ENCODE results near the gene LIN37. TPM values are rescaled to one million over a fixed set of nuclear protein-coding genes. Genes with fewer than 3 reads are reported as not detected.

LIN37 gene
- total and polyA plus RNA-seq, 2 of the 13 experiments (the other 11 are each of a cell fraction or from before 2014, with no cell fraction given): 6.3 to 8.7 TPM

DNA sequence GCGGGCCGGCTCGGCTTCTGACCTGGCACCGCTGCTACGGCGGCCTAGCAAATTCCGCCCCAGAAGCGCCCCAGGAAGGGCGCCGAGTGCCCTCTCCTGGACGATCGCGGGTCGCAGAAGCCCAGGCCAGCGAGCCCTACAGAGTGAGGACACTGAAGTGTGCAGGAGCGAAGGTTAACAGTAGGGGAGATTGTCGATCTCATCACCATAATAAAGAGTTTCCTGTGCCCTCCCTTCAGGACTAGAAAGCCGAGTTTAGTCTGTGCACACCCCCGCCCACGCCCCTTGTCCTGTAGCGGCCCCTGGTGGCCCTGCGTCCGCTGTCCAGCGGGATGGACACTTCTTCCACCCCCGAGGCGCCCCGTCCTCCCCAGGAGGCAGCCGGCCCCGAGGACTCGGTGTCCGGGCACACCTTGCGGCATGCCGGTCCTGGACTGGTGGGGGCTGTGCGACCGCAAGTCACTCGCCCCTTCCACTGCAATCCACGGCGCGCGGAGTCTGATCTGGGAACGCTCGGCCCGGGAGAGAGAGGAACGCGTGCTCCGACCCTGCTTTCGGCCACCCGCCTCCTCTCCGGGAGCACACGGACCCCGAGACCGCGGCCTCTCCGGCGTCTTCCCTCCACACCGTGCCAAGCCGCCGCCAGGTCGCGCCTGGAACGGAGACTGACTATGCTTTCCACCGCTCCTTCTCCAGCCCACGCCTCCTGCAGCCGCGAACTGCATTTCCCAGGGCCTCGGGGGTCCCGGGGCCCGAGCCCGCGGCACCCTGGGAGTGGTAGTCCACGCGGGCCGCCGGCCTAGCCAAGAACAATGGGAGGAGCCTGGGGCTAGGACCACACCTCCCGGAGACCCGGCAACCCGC is 31.3 kb upstream of the LIN37 start (continued):
- peak; percentile 20 for TF ChIP-seq ZNF124 (CRISPR knock-in tag; IDR thresholded peaks at IDR 0.05)
- TF ChIP-seq CREM (IDR thresholded peaks at IDR 0.05): peak; percentile 97
- no peak for TF ChIP-seq CREM (CRISPR knock-in tag; IDR thresholded peaks at IDR 0.05)
- peak; percentile 76 for TF ChIP-seq SMC3 (IDR thresholded peaks at IDR 0.05; ENCODE audit: low read length)
- TF ChIP-seq TEAD2 (CRISPR knock-in tag; IDR thresholded peaks at IDR 0.05): no peak
- TF ChIP-seq GZF1 (CRISPR knock-in tag; IDR thresholded peaks at IDR 0.05): no peak
- TF ChIP-seq KLF9 (CRISPR knock-in tag; IDR thresholded peaks at IDR 0.05; ENCODE audit: low read depth): no peak
- peak; percentile 20; the same call in 1 of the 2 replicates for TF ChIP-seq JUND (CRISPR knock-in tag; IDR thresholded peaks at IDR 0.05)
- TF ChIP-seq, protein P1, sequence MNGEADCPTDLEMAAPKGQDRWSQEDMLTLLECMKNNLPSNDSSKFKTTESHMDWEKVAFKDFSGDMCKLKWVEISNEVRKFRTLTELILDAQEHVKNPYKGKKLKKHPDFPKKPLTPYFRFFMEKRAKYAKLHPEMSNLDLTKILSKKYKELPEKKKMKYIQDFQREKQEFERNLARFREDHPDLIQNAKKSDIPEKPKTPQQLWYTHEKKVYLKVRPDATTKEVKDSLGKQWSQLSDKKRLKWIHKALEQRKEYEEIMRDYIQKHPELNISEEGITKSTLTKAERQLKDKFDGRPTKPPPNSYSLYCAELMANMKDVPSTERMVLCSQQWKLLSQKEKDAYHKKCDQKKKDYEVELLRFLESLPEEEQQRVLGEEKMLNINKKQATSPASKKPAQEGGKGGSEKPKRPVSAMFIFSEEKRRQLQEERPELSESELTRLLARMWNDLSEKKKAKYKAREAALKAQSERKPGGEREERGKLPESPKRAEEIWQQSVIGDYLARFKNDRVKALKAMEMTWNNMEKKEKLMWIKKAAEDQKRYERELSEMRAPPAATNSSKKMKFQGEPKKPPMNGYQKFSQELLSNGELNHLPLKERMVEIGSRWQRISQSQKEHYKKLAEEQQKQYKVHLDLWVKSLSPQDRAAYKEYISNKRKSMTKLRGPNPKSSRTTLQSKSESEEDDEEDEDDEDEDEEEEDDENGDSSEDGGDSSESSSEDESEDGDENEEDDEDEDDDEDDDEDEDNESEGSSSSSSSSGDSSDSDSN (CRISPR knock-in tag; IDR thresholded peaks at IDR 0.05): peak; percentile 88
- TF ChIP-seq HNRNPK (IDR thresholded peaks at IDR 0.05; ENCODE audit: low read depth, low read length, poor library complexity, severe bottlenecking): no peak
- TF ChIP-seq PAX8 (CRISPR knock-in tag; IDR thresholded peaks at IDR 0.05; ENCODE audit: borderline replicate concordance): no peak
- TF ChIP-seq, protein P2, sequence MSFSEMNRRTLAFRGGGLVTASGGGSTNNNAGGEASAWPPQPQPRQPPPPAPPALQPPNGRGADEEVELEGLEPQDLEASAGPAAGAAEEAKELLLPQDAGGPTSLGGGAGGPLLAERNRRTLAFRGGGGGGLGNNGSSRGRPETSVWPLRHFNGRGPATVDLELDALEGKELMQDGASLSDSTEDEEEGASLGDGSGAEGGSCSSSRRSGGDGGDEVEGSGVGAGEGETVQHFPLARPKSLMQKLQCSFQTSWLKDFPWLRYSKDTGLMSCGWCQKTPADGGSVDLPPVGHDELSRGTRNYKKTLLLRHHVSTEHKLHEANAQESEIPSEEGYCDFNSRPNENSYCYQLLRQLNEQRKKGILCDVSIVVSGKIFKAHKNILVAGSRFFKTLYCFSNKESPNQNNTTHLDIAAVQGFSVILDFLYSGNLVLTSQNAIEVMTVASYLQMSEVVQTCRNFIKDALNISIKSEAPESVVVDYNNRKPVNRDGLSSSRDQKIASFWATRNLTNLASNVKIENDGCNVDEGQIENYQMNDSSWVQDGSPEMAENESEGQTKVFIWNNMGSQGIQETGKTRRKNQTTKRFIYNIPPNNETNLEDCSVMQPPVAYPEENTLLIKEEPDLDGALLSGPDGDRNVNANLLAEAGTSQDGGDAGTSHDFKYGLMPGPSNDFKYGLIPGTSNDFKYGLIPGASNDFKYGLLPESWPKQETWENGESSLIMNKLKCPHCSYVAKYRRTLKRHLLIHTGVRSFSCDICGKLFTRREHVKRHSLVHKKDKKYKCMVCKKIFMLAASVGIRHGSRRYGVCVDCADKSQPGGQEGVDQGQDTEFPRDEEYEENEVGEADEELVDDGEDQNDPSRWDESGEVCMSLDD (CRISPR knock-in tag; IDR thresholded peaks at IDR 0.05; ENCODE audit: borderline replicate concordance): peak; percentile 71; the same call in 1 of the 2 replicates
- TF ChIP-seq, protein P3, sequence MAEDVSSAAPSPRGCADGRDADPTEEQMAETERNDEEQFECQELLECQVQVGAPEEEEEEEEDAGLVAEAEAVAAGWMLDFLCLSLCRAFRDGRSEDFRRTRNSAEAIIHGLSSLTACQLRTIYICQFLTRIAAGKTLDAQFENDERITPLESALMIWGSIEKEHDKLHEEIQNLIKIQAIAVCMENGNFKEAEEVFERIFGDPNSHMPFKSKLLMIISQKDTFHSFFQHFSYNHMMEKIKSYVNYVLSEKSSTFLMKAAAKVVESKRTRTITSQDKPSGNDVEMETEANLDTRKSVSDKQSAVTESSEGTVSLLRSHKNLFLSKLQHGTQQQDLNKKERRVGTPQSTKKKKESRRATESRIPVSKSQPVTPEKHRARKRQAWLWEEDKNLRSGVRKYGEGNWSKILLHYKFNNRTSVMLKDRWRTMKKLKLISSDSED (CRISPR knock-in tag; IDR thresholded peaks at IDR 0.05): no peak
- TF ChIP-seq, protein P4, sequence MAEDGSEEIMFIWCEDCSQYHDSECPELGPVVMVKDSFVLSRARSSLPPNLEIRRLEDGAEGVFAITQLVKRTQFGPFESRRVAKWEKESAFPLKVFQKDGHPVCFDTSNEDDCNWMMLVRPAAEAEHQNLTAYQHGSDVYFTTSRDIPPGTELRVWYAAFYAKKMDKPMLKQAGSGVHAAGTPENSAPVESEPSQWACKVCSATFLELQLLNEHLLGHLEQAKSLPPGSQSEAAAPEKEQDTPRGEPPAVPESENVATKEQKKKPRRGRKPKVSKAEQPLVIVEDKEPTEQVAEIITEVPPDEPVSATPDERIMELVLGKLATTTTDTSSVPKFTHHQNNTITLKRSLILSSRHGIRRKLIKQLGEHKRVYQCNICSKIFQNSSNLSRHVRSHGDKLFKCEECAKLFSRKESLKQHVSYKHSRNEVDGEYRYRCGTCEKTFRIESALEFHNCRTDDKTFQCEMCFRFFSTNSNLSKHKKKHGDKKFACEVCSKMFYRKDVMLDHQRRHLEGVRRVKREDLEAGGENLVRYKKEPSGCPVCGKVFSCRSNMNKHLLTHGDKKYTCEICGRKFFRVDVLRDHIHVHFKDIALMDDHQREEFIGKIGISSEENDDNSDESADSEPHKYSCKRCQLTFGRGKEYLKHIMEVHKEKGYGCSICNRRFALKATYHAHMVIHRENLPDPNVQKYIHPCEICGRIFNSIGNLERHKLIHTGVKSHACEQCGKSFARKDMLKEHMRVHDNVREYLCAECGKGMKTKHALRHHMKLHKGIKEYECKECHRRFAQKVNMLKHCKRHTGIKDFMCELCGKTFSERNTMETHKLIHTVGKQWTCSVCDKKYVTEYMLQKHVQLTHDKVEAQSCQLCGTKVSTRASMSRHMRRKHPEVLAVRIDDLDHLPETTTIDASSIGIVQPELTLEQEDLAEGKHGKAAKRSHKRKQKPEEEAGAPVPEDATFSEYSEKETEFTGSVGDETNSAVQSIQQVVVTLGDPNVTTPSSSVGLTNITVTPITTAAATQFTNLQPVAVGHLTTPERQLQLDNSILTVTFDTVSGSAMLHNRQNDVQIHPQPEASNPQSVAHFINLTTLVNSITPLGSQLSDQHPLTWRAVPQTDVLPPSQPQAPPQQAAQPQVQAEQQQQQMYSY (CRISPR knock-in tag; IDR thresholded peaks at IDR 0.05): no peak
- TF ChIP-seq ZNF75D (CRISPR knock-in tag; IDR thresholded peaks at IDR 0.05; ENCODE audit: borderline replicate concordance): no peak
- no peak; the same call in 1 of the 2 replicates for TF ChIP-seq SRF (IDR thresholded peaks at IDR 0.05; ENCODE audit: low read depth, low read length)
